H1 (cell line): Measurements from ENCODE around the gene TAOK2. TPM values are rescaled to one million over a fixed set of nuclear protein-coding genes. Genes with fewer than 3 reads are reported as not detected.
"Not testable (repeated sequence)": the region's sequence is repeated elsewhere in the genome, so short reads cannot be mapped to it uniquely, and the experiment has no call there.

Experiments
- CTCF ChIA-PET: fragments of 300-600 bp; sonication (Branson Sonifier 250); formaldehyde crosslinking; loops from one replicate; lab custom pipeline; 2021; ENCODE audit not compliant: partially characterized antibody; lab: Charles Lee
- POLR2A ChIA-PET: fragments of 300-600 bp; sonication (Branson Sonifier 250); formaldehyde crosslinking; loops from one replicate; lab custom pipeline; 2021; ENCODE audit warnings: inconsistent platforms; ENCODE audit not compliant: partially characterized antibody; lab: Charles Lee
- DNase-seq, 2 experiments: peaks; one replicate each; pipeline versions ENCODE4 v3.0.0 to v3.0.0-alpha.2; 2010 to 2022; ENCODE audit warnings: low spot score in 2 of 2, low read depth in 1 of 2, mixed read lengths in 1 of 2
- FAIRE-seq: peaks from 2 replicates; lab custom pipeline; 2011; peaks lifted over from hg19 to GRCh38; lab: Jason Lieb, UNC
- H2AFZ ChIP-seq: 2 replicates; pipeline ENCODE4 v1.8.1; 2012; ENCODE audit warnings: low read length, inconsistent platforms
- H2AK5ac ChIP-seq: 2 replicates; pipeline ENCODE4 v1.6.1; 2013; ENCODE audit warnings: low read depth, low read length
- H2BK120ac ChIP-seq: replicated peaks from 2 replicates; pipeline ENCODE3; 2013; ENCODE audit warnings: low read depth, low read length, inconsistent platforms
- H2BK12ac ChIP-seq: 2 replicates; pipeline ENCODE4 v1.6.1; 2013; ENCODE audit warnings: low read depth, low read length
- H2BK15ac ChIP-seq: 2 replicates; pipeline ENCODE4 v1.6.1; 2013; ENCODE audit warnings: low read length
- H2BK20ac ChIP-seq: 2 replicates; pipeline ENCODE4 v1.6.1; 2013; ENCODE audit warnings: low read length
- H2BK5ac ChIP-seq: 2 replicates; pipeline ENCODE4 v1.6.1; 2013; ENCODE audit warnings: low read depth, low read length
- H3K14ac ChIP-seq: 2 replicates; pipeline ENCODE4 v1.6.1; 2013; ENCODE audit warnings: inconsistent platforms; ENCODE audit not compliant: insufficient read length
- H3K18ac ChIP-seq: 2 replicates; pipeline ENCODE4 v1.6.1; 2013; ENCODE audit warnings: low read length; ENCODE audit errors: extremely low read depth
- H3K23ac ChIP-seq: 2 replicates; pipeline ENCODE4 v1.6.1; 2013; ENCODE audit warnings: inconsistent platforms; ENCODE audit not compliant: insufficient read length
- H3K23me2 ChIP-seq: 2 replicates; pipeline ENCODE4 v1.6.1; 2013; ENCODE audit warnings: low read depth, low read length
- H3K27ac ChIP-seq: 2 replicates; pipeline ENCODE4 v1.6.1; 2011; ENCODE audit warnings: low read depth, low read length, inconsistent platforms
- H3K27me3 ChIP-seq, 4 experiments: replicated peaks in 1 of 4; 1 replicate in 1 of 4; 2 replicates in 3 of 4; pipeline versions ENCODE4 v1.6.1 to v1.8.1; 2011 to 2013; ENCODE audit warnings: low read length in 3 of 4, mild to moderate bottlenecking in 3 of 4, inconsistent platforms in 2 of 4, mixed read lengths in 2 of 4, moderate library complexity in 1 of 4; ENCODE audit not compliant: control insufficient read depth in 3 of 4, insufficient read depth in 3 of 4; ENCODE audit errors: extremely low read depth in 1 of 4
- H3K36me3 ChIP-seq, 4 experiments: 2 replicates each; pipeline versions ENCODE4 v1.6.1 to v1.8.1; 2011 to 2013; ENCODE audit warnings: mild to moderate bottlenecking in 4 of 4, low read length in 3 of 4, moderate library complexity in 2 of 4, control low read depth in 1 of 4, inconsistent platforms in 1 of 4; ENCODE audit not compliant: insufficient read depth in 4 of 4, control insufficient read depth in 2 of 4
- H3K4ac ChIP-seq: replicated peaks from 2 replicates; pipeline ENCODE3; 2013; ENCODE audit warnings: low read length, low read depth, mixed read lengths, inconsistent platforms; ENCODE audit not compliant: insufficient read length
- H3K4me1 ChIP-seq, 4 experiments: replicated peaks in 1 of 4; 1 replicate in 1 of 4; 2 replicates in 3 of 4; pipeline versions ENCODE4 v1.6.1 to v1.8.1; 2011 to 2013; ENCODE audit warnings: low read length in 3 of 4, inconsistent platforms in 2 of 4, mixed read lengths in 1 of 4; ENCODE audit not compliant: insufficient read depth in 4 of 4, control insufficient read depth in 3 of 4
- H3K4me2 ChIP-seq, 2 experiments: 2 replicates each; pipeline versions ENCODE4 v1.6.1 to v1.8.1; 2011 to 2013; ENCODE audit warnings: low read depth in 2 of 2, low read length in 2 of 2, control low read depth in 1 of 2, inconsistent platforms in 1 of 2, mild to moderate bottlenecking in 1 of 2; ENCODE audit not compliant: insufficient read depth in 1 of 2
- H3K4me3 ChIP-seq, 4 experiments: fragments of 200-600, 300-600 bp in 1 of 4; sonication (generic), shearing (Covaris generic), sonication (Bioruptor Twin) in 1 of 4; 2 replicates each; pipeline versions ENCODE4 v1.5.1 to v1.8.1; 2011 to 2016; ENCODE audit warnings: low read length in 4 of 4, low read depth in 3 of 4, control low read depth in 2 of 4, inconsistent platforms in 2 of 4, mild to moderate bottlenecking in 2 of 4, mixed read lengths in 1 of 4, moderate library complexity in 1 of 4; ENCODE audit not compliant: insufficient read depth in 2 of 4; ENCODE audit errors: extremely low read depth in 1 of 4
- H3K56ac ChIP-seq: replicated peaks from 2 replicates; pipeline ENCODE3; 2013; ENCODE audit warnings: low read depth, mild to moderate bottlenecking, mixed read lengths, low read length, inconsistent platforms; ENCODE audit not compliant: insufficient read length
- H3K79me1 ChIP-seq: 2 replicates; pipeline ENCODE4 v1.6.1; 2013; ENCODE audit warnings: low read depth, low read length, control low read depth
- H3K79me2 ChIP-seq, 2 experiments: 2 replicates each; pipeline versions ENCODE4 v1.6.1 to v1.8.1; 2012 to 2013; ENCODE audit warnings: low read length in 2 of 2, mild to moderate bottlenecking in 2 of 2, inconsistent platforms in 1 of 2; ENCODE audit not compliant: insufficient read depth in 2 of 2, control insufficient read depth in 1 of 2
- H3K9ac ChIP-seq, 4 experiments: replicated peaks in 1 of 4; 1 replicate in 1 of 4; 2 replicates in 3 of 4; pipeline versions ENCODE4 v1.6.1 to v1.8.1; 2011 to 2013; ENCODE audit warnings: low read depth in 3 of 4, low read length in 3 of 4, control low read depth in 2 of 4, mild to moderate bottlenecking in 2 of 4, moderate library complexity in 2 of 4, inconsistent platforms in 1 of 4; ENCODE audit errors: extremely low read depth in 1 of 4
- H3K9me3 ChIP-seq, 2 experiments: 2 replicates each; pipeline versions ENCODE4 v1.6.1 to v1.8.1; 2012 to 2013; ENCODE audit warnings: mild to moderate bottlenecking in 2 of 2, moderate library complexity in 2 of 2, control low read depth in 1 of 2, inconsistent platforms in 1 of 2, low read depth in 1 of 2, low read length in 1 of 2, mixed read lengths in 1 of 2; ENCODE audit not compliant: insufficient read depth in 2 of 2
- H4K20me1 ChIP-seq, 2 experiments: replicated peaks in 1 of 2; 2 replicates each; pipeline versions ENCODE3 to v1.8.1; 2011 to 2013; ENCODE audit warnings: inconsistent platforms in 2 of 2, low read length in 2 of 2, mild to moderate bottlenecking in 1 of 2; ENCODE audit not compliant: insufficient read depth in 2 of 2, control insufficient read depth in 1 of 2
- H4K5ac ChIP-seq: 2 replicates; pipeline ENCODE4 v1.6.1; 2013; ENCODE audit warnings: low read length, low read depth, mixed read lengths, inconsistent platforms; ENCODE audit not compliant: insufficient read length
- H4K8ac ChIP-seq: 2 replicates; pipeline ENCODE4 v1.8.0; 2013; ENCODE audit warnings: mild to moderate bottlenecking, moderate library complexity, low read length, inconsistent platforms; ENCODE audit not compliant: insufficient read depth; ENCODE audit errors: extremely low read depth
- H4K91ac ChIP-seq: replicated peaks from 2 replicates; pipeline ENCODE3; 2013; ENCODE audit warnings: low read length, mixed read lengths, inconsistent platforms; ENCODE audit not compliant: insufficient read length
- WGBS, 2 experiments: shearing (Covaris generic) in 1 of 2; methylation state at CpG; one replicate each; pipeline versions ENCODE4 v1.1.6 to v1.1.7; 2013 to 2015; ENCODE audit warnings: low lambda C conversion rate in 2 of 2, mixed read lengths in 2 of 2, inconsistent platforms in 1 of 2, low coverage in 1 of 2, missing lambda C conversion rate in 1 of 2; ENCODE audit not compliant: insufficient replicate concordance in 2 of 2, insufficient coverage in 1 of 2, insufficient read length in 1 of 2; ENCODE audit errors: extremely low coverage in 1 of 2, missing lambda C conversion rate in 1 of 2; 5-methylcytosine and 5-hydroxymethylcytosine counted together
- polyA plus RNA-seq, 7 experiments: library from polyadenylated mRNA; depleted of rRNA in 3 of 7; stranded (reverse) in 5 of 7; unstranded in 2 of 7; fragments of >200 nt in 5 of 7; fragments of 200-250 nt in 2 of 7; gene quantifications; 1 replicate in 5 of 7; 2 replicates in 1 of 7; 4 replicates in 1 of 7; pipeline versions ENCODE4 v1.2.1 to v1.2.3, GENCODE V29; 2011 to 2013; ENCODE audit warnings: missing spikeins in 2 of 7, mixed read lengths in 2 of 7
- total RNA-seq: library from RNA; stranded (reverse); fragmentation: NEBNext Ultra II Directional; extraction: Animal tissue kit (Norgen Biotek cat#: 25700); gene quantifications from 2 replicates; pipeline ENCODE4 v1.2.1, GENCODE V29; 2021

TAOK2 gene
- total and polyA plus RNA-seq, 2 of the 8 experiments (the other 6 are each of a cell fraction or from before 2014, with no cell fraction given) = 13.5 to 32.6 TPM

GRCh38 chr16:30017937-30018336 lies 44.3 kb downstream of the TAOK2 start:
- ChIA-PET CTCF (interaction anchor here (0.6 to 1.9 kb wide), 8 partner anchors 9 to 202 kb away, joined by 3 to 6 read pairs (median 3); partner anchors contain the start of genes PAGR1 and TMEM219), POLR2A (interaction anchor here (2.9 kb wide), 1 partner anchor 11 kb away, joined by 11 read pairs; no protein-coding TSS in a partner anchor)
- H3K23me2 ChIP-seq, H3K4me3 ChIP-seq, H4K5ac ChIP-seq, H3K27ac ChIP-seq, H3K4me1 ChIP-seq, H4K8ac ChIP-seq, H2BK12ac ChIP-seq, H2BK15ac ChIP-seq, H3K14ac ChIP-seq, H2AK5ac ChIP-seq, H3K4ac ChIP-seq, H3K36me3 ChIP-seq, H4K20me1 ChIP-seq, H3K79me1 ChIP-seq, H3K23ac ChIP-seq, H3K9me3 ChIP-seq, H2BK120ac ChIP-seq, H3K27me3 ChIP-seq, H2AFZ ChIP-seq, H3K4me2 ChIP-seq, H3K56ac ChIP-seq, H3K18ac ChIP-seq, DNase-seq, FAIRE-seq, H2BK20ac ChIP-seq, H3K79me2 ChIP-seq, H3K9ac ChIP-seq, H2BK5ac ChIP-seq, H4K91ac ChIP-seq: not testable (repeated sequence)
- 91% methylated on average over 3 of the region's 4 CpGs; no CpG with 5 or more reads in 1 of the 2 experiments for WGBS, 2 experiments
